Measurements from ENCODE around the gene ITGB8.

DNA sequence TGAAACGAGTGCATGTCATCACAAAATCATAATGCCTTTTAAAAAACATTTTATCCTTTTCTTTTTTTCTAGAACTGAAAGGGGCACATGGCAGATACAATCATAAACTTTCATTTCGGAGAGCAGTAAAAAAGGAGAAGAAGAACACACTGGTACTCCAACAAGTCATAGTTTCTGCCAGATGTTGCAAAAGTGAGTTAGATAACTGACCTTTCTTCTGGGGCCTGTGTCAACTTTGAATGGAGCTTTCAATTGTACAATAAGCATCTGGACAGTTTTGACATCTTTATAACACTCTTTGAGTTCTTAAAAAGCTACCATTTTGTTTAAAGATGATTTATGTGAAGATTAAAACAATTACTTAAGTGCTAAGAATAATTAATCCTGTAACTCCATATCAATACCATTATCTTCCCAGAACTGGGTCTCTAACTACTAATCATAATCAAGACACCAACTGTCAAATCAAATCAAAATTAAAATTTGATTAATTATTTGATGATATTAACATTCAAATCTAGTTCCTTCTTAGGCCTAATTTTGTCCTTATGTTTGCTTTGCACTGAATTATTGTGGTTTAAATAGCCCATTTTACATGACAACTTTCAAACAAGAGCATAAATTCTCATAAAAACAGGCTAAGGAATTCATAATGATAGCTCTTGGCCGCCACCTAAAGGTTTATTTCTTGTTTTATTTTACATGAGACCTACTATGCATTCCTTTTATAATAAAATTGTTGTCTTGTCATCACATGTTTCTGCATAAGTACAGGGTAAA lies 19.5 kb upstream of the ITGB8 start:
- TF ChIP-seq, protein P1, sequence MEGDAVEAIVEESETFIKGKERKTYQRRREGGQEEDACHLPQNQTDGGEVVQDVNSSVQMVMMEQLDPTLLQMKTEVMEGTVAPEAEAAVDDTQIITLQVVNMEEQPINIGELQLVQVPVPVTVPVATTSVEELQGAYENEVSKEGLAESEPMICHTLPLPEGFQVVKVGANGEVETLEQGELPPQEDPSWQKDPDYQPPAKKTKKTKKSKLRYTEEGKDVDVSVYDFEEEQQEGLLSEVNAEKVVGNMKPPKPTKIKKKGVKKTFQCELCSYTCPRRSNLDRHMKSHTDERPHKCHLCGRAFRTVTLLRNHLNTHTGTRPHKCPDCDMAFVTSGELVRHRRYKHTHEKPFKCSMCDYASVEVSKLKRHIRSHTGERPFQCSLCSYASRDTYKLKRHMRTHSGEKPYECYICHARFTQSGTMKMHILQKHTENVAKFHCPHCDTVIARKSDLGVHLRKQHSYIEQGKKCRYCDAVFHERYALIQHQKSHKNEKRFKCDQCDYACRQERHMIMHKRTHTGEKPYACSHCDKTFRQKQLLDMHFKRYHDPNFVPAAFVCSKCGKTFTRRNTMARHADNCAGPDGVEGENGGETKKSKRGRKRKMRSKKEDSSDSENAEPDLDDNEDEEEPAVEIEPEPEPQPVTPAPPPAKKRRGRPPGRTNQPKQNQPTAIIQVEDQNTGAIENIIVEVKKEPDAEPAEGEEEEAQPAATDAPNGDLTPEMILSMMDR (IDR thresholded peaks at IDR 0.05 in 2 of 3, conservative IDR thresholded peaks at IDR 0.05 in 1 of 3; ENCODE audit: borderline replicate concordance in 1 of 3, insufficient read depth in 1 of 3, low read depth in 2 of 3, low read length in 2 of 3): peak; percentile 22 to 60 (median 59); a peak in 3 of 6 replicates
- TF ChIP-seq, protein P2, sequence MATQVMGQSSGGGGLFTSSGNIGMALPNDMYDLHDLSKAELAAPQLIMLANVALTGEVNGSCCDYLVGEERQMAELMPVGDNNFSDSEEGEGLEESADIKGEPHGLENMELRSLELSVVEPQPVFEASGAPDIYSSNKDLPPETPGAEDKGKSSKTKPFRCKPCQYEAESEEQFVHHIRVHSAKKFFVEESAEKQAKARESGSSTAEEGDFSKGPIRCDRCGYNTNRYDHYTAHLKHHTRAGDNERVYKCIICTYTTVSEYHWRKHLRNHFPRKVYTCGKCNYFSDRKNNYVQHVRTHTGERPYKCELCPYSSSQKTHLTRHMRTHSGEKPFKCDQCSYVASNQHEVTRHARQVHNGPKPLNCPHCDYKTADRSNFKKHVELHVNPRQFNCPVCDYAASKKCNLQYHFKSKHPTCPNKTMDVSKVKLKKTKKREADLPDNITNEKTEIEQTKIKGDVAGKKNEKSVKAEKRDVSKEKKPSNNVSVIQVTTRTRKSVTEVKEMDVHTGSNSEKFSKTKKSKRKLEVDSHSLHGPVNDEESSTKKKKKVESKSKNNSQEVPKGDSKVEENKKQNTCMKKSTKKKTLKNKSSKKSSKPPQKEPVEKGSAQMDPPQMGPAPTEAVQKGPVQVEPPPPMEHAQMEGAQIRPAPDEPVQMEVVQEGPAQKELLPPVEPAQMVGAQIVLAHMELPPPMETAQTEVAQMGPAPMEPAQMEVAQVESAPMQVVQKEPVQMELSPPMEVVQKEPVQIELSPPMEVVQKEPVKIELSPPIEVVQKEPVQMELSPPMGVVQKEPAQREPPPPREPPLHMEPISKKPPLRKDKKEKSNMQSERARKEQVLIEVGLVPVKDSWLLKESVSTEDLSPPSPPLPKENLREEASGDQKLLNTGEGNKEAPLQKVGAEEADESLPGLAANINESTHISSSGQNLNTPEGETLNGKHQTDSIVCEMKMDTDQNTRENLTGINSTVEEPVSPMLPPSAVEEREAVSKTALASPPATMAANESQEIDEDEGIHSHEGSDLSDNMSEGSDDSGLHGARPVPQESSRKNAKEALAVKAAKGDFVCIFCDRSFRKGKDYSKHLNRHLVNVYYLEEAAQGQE (IDR thresholded peaks at IDR 0.05; ENCODE audit: low read depth): no peak
- no peak for TF ChIP-seq CEBPB (IDR thresholded peaks at IDR 0.05; ENCODE audit: low read depth)
- TF ChIP-seq, protein P3, sequence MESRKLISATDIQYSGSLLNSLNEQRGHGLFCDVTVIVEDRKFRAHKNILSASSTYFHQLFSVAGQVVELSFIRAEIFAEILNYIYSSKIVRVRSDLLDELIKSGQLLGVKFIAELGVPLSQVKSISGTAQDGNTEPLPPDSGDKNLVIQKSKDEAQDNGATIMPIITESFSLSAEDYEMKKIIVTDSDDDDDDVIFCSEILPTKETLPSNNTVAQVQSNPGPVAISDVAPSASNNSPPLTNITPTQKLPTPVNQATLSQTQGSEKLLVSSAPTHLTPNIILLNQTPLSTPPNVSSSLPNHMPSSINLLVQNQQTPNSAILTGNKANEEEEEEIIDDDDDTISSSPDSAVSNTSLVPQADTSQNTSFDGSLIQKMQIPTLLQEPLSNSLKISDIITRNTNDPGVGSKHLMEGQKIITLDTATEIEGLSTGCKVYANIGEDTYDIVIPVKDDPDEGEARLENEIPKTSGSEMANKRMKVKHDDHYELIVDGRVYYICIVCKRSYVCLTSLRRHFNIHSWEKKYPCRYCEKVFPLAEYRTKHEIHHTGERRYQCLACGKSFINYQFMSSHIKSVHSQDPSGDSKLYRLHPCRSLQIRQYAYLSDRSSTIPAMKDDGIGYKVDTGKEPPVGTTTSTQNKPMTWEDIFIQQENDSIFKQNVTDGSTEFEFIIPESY (IDR thresholded peaks at IDR 0.05; ENCODE audit: extremely low read depth, insufficient replicate concordance, low read length): no peak
- TF ChIP-seq ZFX (IDR thresholded peaks at IDR 0.05): no peak
- no peak for TF ChIP-seq POLR2A (IDR thresholded peaks at IDR 0.05; ENCODE audit: borderline replicate concordance, extremely low read depth, insufficient read depth, insufficient read length)
- no peak for TF ChIP-seq EZH2 (IDR thresholded peaks at IDR 0.05)
- no peak for TF ChIP-seq POLR2AphosphoS5 (IDR thresholded peaks at IDR 0.05; ENCODE audit: low read depth, low read length)
- TF ChIP-seq TCF7L2 (IDR thresholded peaks at IDR 0.05; ENCODE audit: borderline replicate concordance, extremely low read depth, insufficient read depth, insufficient read length): no peak
- TF ChIP-seq, protein P4, sequence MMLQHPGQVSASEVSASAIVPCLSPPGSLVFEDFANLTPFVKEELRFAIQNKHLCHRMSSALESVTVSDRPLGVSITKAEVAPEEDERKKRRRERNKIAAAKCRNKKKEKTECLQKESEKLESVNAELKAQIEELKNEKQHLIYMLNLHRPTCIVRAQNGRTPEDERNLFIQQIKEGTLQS (IDR thresholded peaks at IDR 0.05): no peak
- no peak for TF ChIP-seq FOSL1 (IDR thresholded peaks at IDR 0.05; ENCODE audit: low read depth)
- TF ChIP-seq, protein P5, sequence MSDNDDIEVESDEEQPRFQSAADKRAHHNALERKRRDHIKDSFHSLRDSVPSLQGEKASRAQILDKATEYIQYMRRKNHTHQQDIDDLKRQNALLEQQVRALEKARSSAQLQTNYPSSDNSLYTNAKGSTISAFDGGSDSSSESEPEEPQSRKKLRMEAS (IDR thresholded peaks at IDR 0.05): no peak
